Trophoblast cell (in vitro differentiated cells and primary cell): ENCODE measurements around the gene NDUFAF3.
A peak's percentile ranks its signal among the peaks of the same experiment; 100 is the strongest.

ENCODE experiments used
- DNase-seq, 2 donors: peaks; one replicate each; pipeline ENCODE4 v3.0.0-alpha.2; 2016
- H2AFZ ChIP-seq: 2 replicates; pipeline ENCODE4 v1.6.1; 2013; ENCODE audit warnings: low read length, moderate library complexity, mild to moderate bottlenecking; ENCODE audit not compliant: insufficient read depth, poor library complexity
- H2AK5ac ChIP-seq: 2 replicates; pipeline ENCODE4 v1.6.1; 2013; ENCODE audit warnings: mild to moderate bottlenecking, low read length
- H2BK120ac ChIP-seq: 2 replicates; pipeline ENCODE4 v1.6.1; 2013; ENCODE audit warnings: low read length, mild to moderate bottlenecking, moderate library complexity; ENCODE audit not compliant: insufficient read depth, poor library complexity
- H2BK12ac ChIP-seq: 2 replicates; pipeline ENCODE4 v1.6.1; 2013; ENCODE audit warnings: mild to moderate bottlenecking, low read length, moderate library complexity
- H2BK5ac ChIP-seq: 2 replicates; pipeline ENCODE4 v1.6.1; 2013; ENCODE audit warnings: low read length, low read depth, moderate library complexity, mild to moderate bottlenecking; ENCODE audit not compliant: poor library complexity
- H3K14ac ChIP-seq: 2 replicates; pipeline ENCODE4 v1.6.1; 2013; ENCODE audit warnings: mild to moderate bottlenecking, low read length
- H3K18ac ChIP-seq: 2 replicates; pipeline ENCODE4 v1.6.1; 2013; ENCODE audit warnings: mild to moderate bottlenecking, low read length
- H3K23ac ChIP-seq: 2 replicates; pipeline ENCODE4 v1.6.1; 2013; ENCODE audit warnings: low read length
- H3K27ac ChIP-seq: 2 replicates; pipeline ENCODE4 v1.5.1; 2013; ENCODE audit warnings: low read depth, mild to moderate bottlenecking, inconsistent platforms, low read length, moderate library complexity
- H3K27me3 ChIP-seq: 2 replicates; pipeline ENCODE4 v1.6.1; 2013; ENCODE audit warnings: inconsistent platforms, mild to moderate bottlenecking, low read length, moderate library complexity; ENCODE audit not compliant: insufficient read depth
- H3K36me3 ChIP-seq, 2 experiments: 1 replicate in 1 of 2; 2 replicates in 1 of 2; pipeline ENCODE4 v1.6.1; 2013; ENCODE audit warnings: low read length in 2 of 2, mild to moderate bottlenecking in 2 of 2, moderate library complexity in 1 of 2; ENCODE audit not compliant: insufficient read depth in 2 of 2, control insufficient read depth in 1 of 2
- H3K4ac ChIP-seq: 2 replicates; pipeline ENCODE4 v1.6.1; 2013; ENCODE audit warnings: low read depth, mild to moderate bottlenecking, low read length, moderate library complexity
- H3K4me1 ChIP-seq, 2 experiments: 1 replicate in 1 of 2; 2 replicates in 1 of 2; pipeline ENCODE4 v1.6.1; 2013; ENCODE audit warnings: low read length in 2 of 2, mild to moderate bottlenecking in 2 of 2, moderate library complexity in 1 of 2; ENCODE audit not compliant: insufficient read depth in 2 of 2, control insufficient read depth in 1 of 2
- H3K4me2 ChIP-seq: 2 replicates; pipeline ENCODE4 v1.6.1; 2013; ENCODE audit warnings: inconsistent platforms, mild to moderate bottlenecking, low read length, moderate library complexity
- H3K4me3 ChIP-seq: 2 replicates; pipeline ENCODE4 v1.5.1; 2013; ENCODE audit warnings: mild to moderate bottlenecking, low read depth, low read length, inconsistent platforms
- H3K79me1 ChIP-seq: one replicate; pipeline ENCODE4 v1.6.1; 2013; ENCODE audit warnings: low read length
- H3K79me2 ChIP-seq: 2 replicates; pipeline ENCODE4 v1.6.1; 2013; ENCODE audit warnings: low read length, mild to moderate bottlenecking; ENCODE audit not compliant: control insufficient read depth, insufficient read depth, poor library complexity
- H3K9ac ChIP-seq: 2 replicates; pipeline ENCODE4 v1.6.1; 2013; ENCODE audit warnings: mild to moderate bottlenecking, low read length
- H3K9me3 ChIP-seq: 2 replicates; pipeline ENCODE4 v1.6.1; 2013; ENCODE audit warnings: low read depth, mild to moderate bottlenecking, control low read depth, inconsistent platforms, low read length; ENCODE audit not compliant: insufficient read depth
- H4K12ac ChIP-seq: 2 replicates; pipeline ENCODE4 v1.6.1; 2013; ENCODE audit warnings: low read depth, mild to moderate bottlenecking, low read length, moderate library complexity
- H4K8ac ChIP-seq: 2 replicates; pipeline ENCODE4 v1.6.1; 2013; ENCODE audit warnings: low read depth, mild to moderate bottlenecking, low read length, moderate library complexity
- H4K91ac ChIP-seq: one replicate; pipeline ENCODE4 v1.6.1; 2013; ENCODE audit warnings: low read depth, mild to moderate bottlenecking, low read length, moderate library complexity
- WGBS: extraction: QIAGEN DNeasy Blood & Tissue Kit; methylation state at CpG from one replicate; pipeline ENCODE4 v1.1.7; 2013; ENCODE audit warnings: missing lambda C conversion rate; ENCODE audit not compliant: insufficient read length, insufficient coverage; ENCODE audit errors: extremely low coverage; 5-methylcytosine and 5-hydroxymethylcytosine counted together

The NDUFAF3 gene

DNA sequence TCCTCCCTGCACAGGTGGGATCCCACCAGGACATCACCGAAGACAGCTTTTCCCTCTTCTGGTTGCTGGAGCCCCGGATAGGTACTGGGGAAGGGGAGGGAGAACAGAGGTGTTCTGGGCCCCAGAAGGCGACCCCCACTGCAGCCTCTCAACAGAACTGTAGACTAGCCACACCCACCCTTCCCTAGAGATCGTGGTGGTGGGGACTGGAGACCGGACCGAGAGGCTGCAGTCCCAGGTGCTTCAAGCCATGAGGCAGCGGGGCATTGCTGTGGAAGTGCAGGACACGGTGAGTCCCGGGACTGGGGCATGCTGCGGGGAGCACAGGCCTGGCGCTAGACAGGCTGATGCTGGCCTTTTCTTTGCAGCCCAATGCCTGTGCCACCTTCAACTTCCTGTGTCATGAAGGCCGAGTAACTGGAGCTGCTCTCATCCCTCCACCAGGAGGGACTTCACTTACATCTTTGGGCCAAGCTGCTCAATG is 809 bp downstream of the NDUFAF3 start:
- no CpG with 5 or more reads among the region's 12 CpGs for WGBS
- Histone ChIP-seq H3K23ac (no peak overlapping the region), H3K9me3 (peaks cover 4% of the 10 kb centered on the region), H3K4ac (peak overlapping the region; percentile 84), H3K27ac (peak overlapping the region; percentile 99), H3K4me2 (peak overlapping the region; percentile 96), H2BK5ac (peak overlapping the region; percentile 95), H3K18ac (peak overlapping the region; percentile 97), H3K9ac (peak overlapping the region; percentile 95), H2AK5ac (peak overlapping the region; percentile 78), H4K91ac (peak overlapping the region; percentile 93), H2BK120ac (no peak overlapping the region), H3K4me3 (peak overlapping the region; percentile 89), H3K4me1 (peaks cover 11 to 17% of the 10 kb centered on the region in 2 experiments), H4K8ac (peak overlapping the region; percentile 97), H3K79me1 (peaks cover 25% of the 10 kb centered on the region), H3K14ac (peak overlapping the region; percentile 92), H3K27me3 (no peaks in the 10 kb centered on the region), H4K12ac (no peak overlapping the region), H3K36me3 (peaks cover 38 to 45% of the 10 kb centered on the region in 2 experiments), H2BK12ac (no peak overlapping the region), H3K79me2 (peaks cover 21% of the 10 kb centered on the region), H2AFZ (peak overlapping the region; percentile 80)
- no peak for DNase-seq

DNA sequence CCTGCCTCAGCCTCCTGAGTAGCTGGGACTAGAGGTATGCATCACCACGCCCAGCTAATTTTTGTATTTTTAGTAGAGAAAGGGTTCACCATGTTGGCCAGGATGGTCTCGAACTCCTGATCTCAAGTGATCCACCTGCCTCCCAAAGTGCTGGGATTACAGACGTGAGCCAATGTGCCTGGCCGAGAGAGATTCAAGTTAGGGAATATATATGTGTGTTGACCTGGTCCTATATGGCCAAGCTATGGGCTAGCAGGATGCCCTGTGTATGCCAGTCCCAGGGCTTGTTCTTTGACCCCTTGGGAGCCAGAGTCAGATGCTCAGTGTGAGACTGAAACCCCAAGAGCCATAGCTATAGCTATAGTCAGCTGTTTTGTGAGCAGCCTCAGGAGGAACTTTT is 1.9 kb downstream of the NDUFAF3 start:
- Histone ChIP-seq H3K36me3 (peaks cover 46 to 47% of the 10 kb centered on the region in 2 experiments), H3K23ac (no peak overlapping the region), H3K27me3 (no peaks in the 10 kb centered on the region), H3K4me2 (no peak overlapping the region), H4K12ac (no peak overlapping the region), H3K79me1 (peaks cover 19% of the 10 kb centered on the region), H2BK5ac (no peak overlapping the region), H2BK12ac (no peak overlapping the region), H4K8ac (no peak overlapping the region), H3K27ac (no peak overlapping the region), H3K9ac (no peak overlapping the region), H2BK120ac (no peak overlapping the region), H3K9me3 (peaks cover 4% of the 10 kb centered on the region), H4K91ac (no peak overlapping the region), H3K4me1 (peaks cover 19 to 24% of the 10 kb centered on the region in 2 experiments), H3K4ac (no peak overlapping the region), H3K18ac (no peak overlapping the region), H2AFZ (no peak overlapping the region), H3K4me3 (no peak overlapping the region), H2AK5ac (no peak overlapping the region), H3K14ac (no peak overlapping the region), H3K79me2 (peaks cover 21% of the 10 kb centered on the region)
- DNase-seq: no peak
- WGBS: no CpG with 5 or more reads among the region's 4 CpGs

DNA sequence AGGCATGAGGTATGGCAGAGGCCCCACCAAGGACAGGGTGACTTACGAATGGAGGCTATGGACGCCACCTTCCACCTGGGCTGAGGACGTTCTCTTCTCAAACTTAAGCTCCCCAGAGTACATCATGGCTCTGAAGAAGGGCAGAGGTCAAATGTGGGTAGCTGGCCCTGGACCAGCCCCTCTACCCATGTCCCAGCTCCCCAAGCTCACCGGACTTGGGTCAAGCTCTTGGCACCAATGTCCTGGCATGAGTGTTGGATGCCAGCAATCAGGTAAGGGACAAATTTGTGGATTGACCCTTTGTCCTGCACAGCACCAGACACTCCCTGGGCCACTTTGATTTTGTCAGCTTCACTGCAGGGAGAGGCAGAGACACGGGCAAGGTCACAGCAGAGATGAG is 2.5 kb downstream of the NDUFAF3 start:
- no peaks in the 10 kb centered on the region for H3K27me3 ChIP-seq
- H3K14ac ChIP-seq: no peak overlapping the region
- WGBS: no CpG with 5 or more reads among the region's 5 CpGs
- no peak for DNase-seq
- H4K91ac ChIP-seq: no peak overlapping the region
- no peak overlapping the region for H3K9ac ChIP-seq
- peaks cover 26% of the 10 kb centered on the region for H3K79me2 ChIP-seq
- H3K9me3 ChIP-seq: peaks cover 4% of the 10 kb centered on the region
- no peak overlapping the region for H3K23ac ChIP-seq
- no peak overlapping the region for H4K8ac ChIP-seq
- no peak overlapping the region for H2BK120ac ChIP-seq
- no peak overlapping the region for H3K4me2 ChIP-seq
- H3K27ac ChIP-seq: no peak overlapping the region
- H2BK12ac ChIP-seq: no peak overlapping the region
- H3K18ac ChIP-seq: no peak overlapping the region
- H3K4ac ChIP-seq: no peak overlapping the region
- H2BK5ac ChIP-seq: no peak overlapping the region
- H2AFZ ChIP-seq: no peak overlapping the region
- peaks cover 22% of the 10 kb centered on the region for H3K79me1 ChIP-seq
- peaks cover 46 to 47% of the 10 kb centered on the region in 2 experiments for H3K36me3 ChIP-seq
- H3K4me1 ChIP-seq: peaks cover 20 to 26% of the 10 kb centered on the region in 2 experiments
- no peak overlapping the region for H3K4me3 ChIP-seq
- H2AK5ac ChIP-seq: no peak overlapping the region
- no peak overlapping the region for H4K12ac ChIP-seq

DNA sequence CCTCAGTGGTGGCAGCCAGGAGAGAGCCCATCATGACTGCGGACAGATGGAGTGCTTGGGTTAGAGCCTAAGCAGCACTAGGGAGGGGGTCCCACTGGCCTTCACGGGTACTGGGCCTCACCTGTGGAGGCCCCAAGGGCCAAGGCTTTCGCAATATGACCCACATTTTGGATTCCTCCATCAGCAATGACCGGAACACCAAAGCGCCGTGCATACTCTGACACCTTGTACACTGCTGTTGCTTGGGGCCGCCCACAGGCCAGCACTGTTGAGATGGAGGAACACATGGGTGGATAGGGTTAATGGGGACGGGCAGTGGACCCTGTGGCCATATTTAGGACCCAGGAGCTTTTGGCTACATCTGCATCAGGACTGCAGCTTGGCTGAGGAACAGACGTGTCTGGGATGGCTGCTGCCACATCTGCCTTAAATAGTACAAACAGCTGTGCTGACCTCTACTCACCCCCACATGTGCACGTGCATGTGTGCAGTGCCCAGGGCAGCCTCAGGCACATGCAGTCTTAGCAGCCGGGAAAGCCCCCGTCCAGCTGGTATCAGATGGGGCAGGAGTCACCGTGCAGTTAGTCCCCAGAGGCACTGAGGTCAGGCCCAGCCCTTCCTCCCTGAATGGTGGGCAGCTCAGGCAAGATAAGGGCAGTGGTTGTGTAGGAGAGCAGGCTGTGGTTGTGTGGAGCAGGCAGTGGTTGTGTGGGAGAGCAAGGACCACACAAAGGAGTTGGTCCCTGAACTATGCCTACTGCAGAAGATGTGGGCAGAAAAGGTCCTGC is 3.3 kb downstream of the NDUFAF3 start:
- Histone ChIP-seq H3K9ac (no peak overlapping the region), H3K79me1 (peaks cover 22% of the 10 kb centered on the region), H2AFZ (no peak overlapping the region), H3K14ac (no peak overlapping the region), H3K27ac (no peak overlapping the region), H2AK5ac (no peak overlapping the region), H3K18ac (no peak overlapping the region), H2BK5ac (no peak overlapping the region), H3K9me3 (peaks cover 4% of the 10 kb centered on the region), H4K8ac (no peak overlapping the region), H4K91ac (no peak overlapping the region), H3K23ac (no peak overlapping the region), H3K4me2 (no peak overlapping the region), H3K4ac (no peak overlapping the region), H3K4me3 (no peak overlapping the region), H2BK12ac (no peak overlapping the region), H3K79me2 (peaks cover 26% of the 10 kb centered on the region), H2BK120ac (no peak overlapping the region), H3K36me3 (peaks cover 47 to 49% of the 10 kb centered on the region in 2 experiments), H4K12ac (no peak overlapping the region), H3K4me1 (peaks cover 20 to 22% of the 10 kb centered on the region in 2 experiments), H3K27me3 (no peaks in the 10 kb centered on the region)
- no peak for DNase-seq
- WGBS: no CpG with 5 or more reads among the region's 13 CpGs
